HCT116 (cell line): ENCODE measurements around the gene CYP1A1. TPM values are rescaled to one million over a fixed set of nuclear protein-coding genes. Genes with fewer than 3 reads are reported as not detected.

Experiments used
- ATAC-seq: fragments of 200-7000 bp; cut with Tn5 transposase; 2 replicates; pipeline ENCODE4 v1.9.1; 2020; ENCODE audit warnings: mild to moderate bottlenecking, moderate library complexity
- BruUV-seq: library from RNA; stranded (reverse); fragments of 400-500 nt; replicated peaks from 2 replicates; lab custom pipeline; 2021; lab: Mats Ljungman, UMichigan
- CTCF ChIA-PET: fragments of 300-600 bp; sonication (Branson Sonifier 250); formaldehyde crosslinking; loops from one replicate; lab custom pipeline; 2021; ENCODE audit warnings: antibody characterized with exemption; lab: Charles Lee
- POLR2A ChIA-PET: fragments of 300-600, 350-600 bp; sonication (Branson Sonifier 250); formaldehyde crosslinking; loops from one replicate; lab custom pipeline; 2021; ENCODE audit warnings: antibody characterized with exemption; lab: Charles Lee
- RAD21 ChIA-PET, 2 experiments: fragments of 300-600 bp; sonication (Branson Sonifier 250); formaldehyde crosslinking; loops; one replicate each; lab custom pipeline; 2023; ENCODE audit warnings: low total read pairs in 2 of 2; ENCODE audit not compliant: uncharacterized antibody in 2 of 2, unreplicated experiment in 2 of 2, low non-redundant PET in 1 of 2; lab: Charles Lee
- DNase-seq: peaks from one replicate; pipeline ENCODE4 v3.0.0-alpha.2; 2010; ENCODE audit warnings: low read depth, low spot score
- H2AFZ ChIP-seq: fragments of 200-600 bp; shearing (Covaris generic), sonication (generic); 2 replicates; pipeline ENCODE4 v1.6.1; 2017; ENCODE audit warnings: low read depth, mixed run types, mixed read lengths, antibody characterized with exemption, low read length; ENCODE audit not compliant: poor library complexity, severe bottlenecking
- H3K27ac ChIP-seq: 2 replicates; pipeline ENCODE4 v1.5.1; 2012; ENCODE audit warnings: low read depth, low read length
- H3K27me3 ChIP-seq: fragments of 200-600 bp; sonication (generic); 2 replicates; pipeline ENCODE4 v1.6.1; 2016; ENCODE audit warnings: mixed run types, low read length, mixed read lengths; ENCODE audit not compliant: insufficient read depth
- H3K36me3 ChIP-seq, 2 experiments: fragments of 200-500 bp in 1 of 2; fragments of 200-600 bp in 1 of 2; sonication (Bioruptor generic) in 1 of 2; sonication (generic) in 1 of 2; 2 replicates each; pipeline versions ENCODE4 v1.5.1 to v1.6.1; 2014 to 2016; ENCODE audit warnings: low read length in 2 of 2, inconsistent platforms in 1 of 2, mixed read lengths in 1 of 2, mixed run types in 1 of 2; ENCODE audit not compliant: insufficient read depth in 2 of 2, control insufficient read depth in 1 of 2
- H3K4me1 ChIP-seq, 2 experiments: fragments of 200-600 bp in 1 of 2; sonication (generic) in 1 of 2; 2 replicates each; pipeline versions ENCODE4 v1.5.1 to v1.6.1; 2012 to 2017; ENCODE audit warnings: low read length in 2 of 2, inconsistent platforms in 1 of 2, mild to moderate bottlenecking in 1 of 2, mixed read lengths in 1 of 2, mixed run types in 1 of 2, moderate library complexity in 1 of 2; ENCODE audit not compliant: insufficient read depth in 2 of 2, control insufficient read depth in 1 of 2
- H3K4me2 ChIP-seq: fragments of 200-600 bp; sonication (generic); 2 replicates; pipeline ENCODE4 v1.6.1; 2017; ENCODE audit warnings: mixed run types, low read length, mixed read lengths
- H3K4me3 ChIP-seq, 2 experiments: fragments of 200-600 bp in 1 of 2; sonication (generic) in 1 of 2; replicated peaks in 1 of 2; 2 replicates each; pipeline ENCODE4 v1.5.1; 2011 to 2016; ENCODE audit warnings: low read length in 2 of 2, control low read depth in 1 of 2, low read depth in 1 of 2, mild to moderate bottlenecking in 1 of 2, mixed read lengths in 1 of 2, mixed run types in 1 of 2
- H3K79me2 ChIP-seq: fragments of 200-600 bp; sonication (generic); 2 replicates; pipeline ENCODE4 v1.6.1; 2017; ENCODE audit warnings: mild to moderate bottlenecking, mixed run types, low read length, moderate library complexity, mixed read lengths; ENCODE audit not compliant: insufficient read depth
- H3K9ac ChIP-seq: fragments of 200-600 bp; sonication (generic); 2 replicates; pipeline ENCODE4 v1.6.1; 2016; ENCODE audit warnings: low read length, mixed read lengths
- H3K9me2 ChIP-seq: fragments of 200-600 bp; sonication (generic), shearing (Covaris generic); 2 replicates; pipeline ENCODE4 v1.6.1; 2017; ENCODE audit warnings: mixed run types, mild to moderate bottlenecking, moderate library complexity; ENCODE audit not compliant: insufficient read depth
- H3K9me3 ChIP-seq, 2 experiments: fragments of 200-500 bp in 1 of 2; fragments of 200-600 bp in 1 of 2; sonication (Bioruptor generic) in 1 of 2; sonication (generic) in 1 of 2; 2 replicates each; pipeline ENCODE4 v1.6.1; 2014 to 2017; ENCODE audit warnings: low read length in 2 of 2, mixed read lengths in 2 of 2, inconsistent platforms in 1 of 2, low read depth in 1 of 2, mild to moderate bottlenecking in 1 of 2, mixed run types in 1 of 2, moderate library complexity in 1 of 2; ENCODE audit not compliant: control insufficient read depth in 1 of 2, insufficient read depth in 1 of 2
- H4K20me1 ChIP-seq: fragments of 200-600 bp; sonication (generic), shearing (Covaris generic); 2 replicates; pipeline ENCODE4 v1.6.1; 2017; ENCODE audit warnings: mixed run types, mild to moderate bottlenecking, moderate library complexity; ENCODE audit not compliant: insufficient read depth
- REST ChIP-seq: IDR thresholded peaks from 2 replicates; pipeline ENCODE4 v1.6.1; 2012; ENCODE audit warnings: low read depth
- intact Hi-C: fragments of 100-400 bp; cut with micrococcal nuclease; formaldehyde crosslinking; loops from 2 replicates; pipeline ENCODE4 v1.10.0; 2022
- total RNA-seq: library from RNA; stranded (reverse); gene quantifications from one replicate; pipeline ENCODE4 v1.2.1, GENCODE V29; 2021; ENCODE audit not compliant: unreplicated experiment
- TF ChIP-seq, protein P1 (sequence below): IDR thresholded peaks from 2 replicates; pipeline ENCODE4 v1.6.1; 2012

The CYP1A1 gene
- total RNA-seq, 1 experiment from 2014 or later: 1.5 TPM

DNA sequence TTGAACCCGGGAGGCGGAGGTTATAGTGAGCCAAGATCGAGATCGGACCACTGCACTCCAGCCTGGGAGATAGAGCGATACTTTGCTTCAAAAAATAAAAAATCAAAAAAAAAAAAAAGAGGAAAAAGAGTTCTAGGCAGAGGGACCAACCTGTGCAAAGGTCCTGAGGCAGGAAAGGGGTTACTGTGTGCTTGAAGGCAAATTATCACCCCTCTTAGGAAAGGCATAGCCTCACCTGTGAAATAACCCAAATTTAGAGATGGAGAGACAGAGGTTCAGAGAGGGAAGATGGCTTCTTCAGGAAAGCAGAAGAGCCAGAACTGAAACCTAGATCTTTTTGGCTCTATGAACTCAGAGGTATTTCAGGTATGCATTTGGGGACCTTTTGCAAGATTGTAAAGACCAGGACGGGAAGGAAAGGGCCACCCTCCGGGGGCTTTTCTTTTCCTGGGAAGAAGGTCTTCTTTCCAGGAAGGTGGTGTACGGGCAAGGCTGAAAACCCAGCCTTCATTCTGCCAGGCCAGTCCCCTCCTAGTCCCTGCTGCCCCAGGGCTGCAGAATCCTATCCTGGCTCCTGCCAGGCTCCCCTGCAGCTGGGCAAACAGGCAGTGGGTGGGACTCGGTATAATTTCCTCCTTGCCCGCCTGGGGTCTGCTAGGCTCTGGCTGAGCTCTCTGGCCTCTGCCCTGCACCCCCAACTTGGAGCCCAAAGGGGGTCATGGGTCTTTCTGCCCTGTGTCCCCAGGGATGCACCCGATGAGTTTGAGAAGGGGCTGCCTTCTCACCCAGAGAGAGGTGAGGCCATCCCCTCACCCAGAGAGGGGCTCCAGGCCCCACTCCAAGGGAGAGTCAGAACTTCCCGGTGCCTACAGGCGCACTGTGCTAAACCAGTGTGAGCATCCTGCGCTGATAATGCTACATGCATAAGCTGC is 42.1 kb upstream of the CYP1A1 start:
- no peak for ATAC-seq
- RAD21 ChIA-PET: interaction anchor here (1.8 kb wide), 3 partner anchors 133 to 136 kb away, joined by 9 to 13 read pairs (median 12); no protein-coding TSS in a partner anchor
- Histone ChIP-seq H3K9me2 (no peaks in the 10 kb centered on the region), H3K9ac (no peak overlapping the region), H3K36me3 (no peaks in the 10 kb centered on the region), H3K27me3 (no peaks in the 10 kb centered on the region)
- TF ChIP-seq REST: no peak
- TF ChIP-seq, protein P1, sequence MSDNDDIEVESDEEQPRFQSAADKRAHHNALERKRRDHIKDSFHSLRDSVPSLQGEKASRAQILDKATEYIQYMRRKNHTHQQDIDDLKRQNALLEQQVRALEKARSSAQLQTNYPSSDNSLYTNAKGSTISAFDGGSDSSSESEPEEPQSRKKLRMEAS: no peak
- TF ChIP-seq, all 23 proteins: peak for 0
- Histone ChIP-seq H3K27ac (no peak overlapping the region), H3K4me2 (no peak overlapping the region), H3K4me3 (no peak overlapping the region), H4K20me1 (no peaks in the 10 kb centered on the region), H3K79me2 (no peaks in the 10 kb centered on the region), H3K9me3 (no peaks in the 10 kb centered on the region), H3K4me1 (peaks cover 2 to 16% of the 10 kb centered on the region in 2 experiments; a peak in 3 of 4 replicates), H2AFZ (no peak overlapping the region)
- POLR2A ChIA-PET: interaction anchor here (1.6 to 2.5 kb wide), 2 partner anchors 8 to 133 kb away, joined by 6 to 14 read pairs; no protein-coding TSS in a partner anchor
- no peak for DNase-seq
- intact Hi-C loops: loop anchor here (2.0 kb wide), 1 partner anchor 393 kb away; no protein-coding TSS in a partner anchor
- CTCF ChIA-PET: interaction anchor here (0.9 to 6.1 kb wide), 14 partner anchors 8 to 393 kb away, joined by 3 to 258 read pairs (median 10); partner anchors contain the start of gene CYP1A1
- no TSS peak for BruUV-seq
